Uterus (tissue), 4 donors: ENCODE data around the gene RAB3IL1. TPM values are rescaled to one million over a fixed set of nuclear protein-coding genes. Genes with fewer than 3 reads are reported as not detected.

Experiments
- DNase-seq, 2 donors: peaks; one replicate each; pipeline ENCODE4 v3.0.0-alpha.2; 2019 to 2020
- H3K27ac ChIP-seq, 2 donors: fragments of 200-600 bp; sonication (generic); 1 replicate in 1 of 2; 2 replicates in 1 of 2; pipeline ENCODE4 v1.5.1; 2016 to 2018
- H3K27me3 ChIP-seq, 2 donors: fragments of 200-600 bp; sonication (generic); one replicate each; pipeline ENCODE4 v1.5.1; 2018 to 2019; ENCODE audit warnings: control low read depth in 1 of 2
- H3K36me3 ChIP-seq, 2 donors: fragments of 200-600 bp; sonication (generic); one replicate each; pipeline ENCODE4 v1.5.1; 2019; ENCODE audit warnings: control low read depth in 1 of 2
- H3K4me1 ChIP-seq, 2 donors: fragments of 200-600 bp; sonication (generic); one replicate each; pipeline ENCODE4 v1.5.1; 2018 to 2019; ENCODE audit warnings: control low read depth in 1 of 2
- H3K4me3 ChIP-seq, 2 donors: fragments of 200-600 bp; sonication (generic); 1 replicate in 1 of 2; 2 replicates in 1 of 2; pipeline ENCODE4 v1.5.1; 2018 to 2019; ENCODE audit warnings: mild to moderate bottlenecking in 1 of 2
- H3K9me3 ChIP-seq, 2 donors: fragments of 200-600 bp; sonication (generic); one replicate each; pipeline ENCODE4 v1.5.1; 2019; ENCODE audit warnings: control low read depth in 1 of 2
- POLR2A ChIP-seq, 2 donors: fragments of 450-650 bp; IDR thresholded peaks; one replicate each; pipeline ENCODE4 v1.6.1; 2016; ENCODE audit warnings: antibody characterized with exemption in 2 of 2, mild to moderate bottlenecking in 1 of 2, moderate library complexity in 1 of 2
- intact Hi-C: fragments of 100-400 bp; cut with DNase I; formaldehyde crosslinking; loops from one replicate; pipeline ENCODE4 v1.15.1; 2023; ENCODE audit warnings: low total_unique reads
- total RNA-seq, 4 donors: library from RNA; depleted of rRNA in 3 of 4; stranded (reverse); fragments of >200 nt in 3 of 4; gene quantifications; one replicate each; pipeline versions ENCODE4 v1.1.0 to v1.2.4, GENCODE V29; 2014 to 2023
- TF ChIP-seq, protein P1 (sequence below), 4 experiments: fragments of 200-600 bp in 2 of 4; fragments of 450-650 bp in 2 of 4; sonication (generic) in 2 of 4; IDR thresholded peaks; one replicate each; pipeline ENCODE4 v1.5.1; 2016 to 2019; ENCODE audit warnings: antibody characterized with exemption in 4 of 4, mild to moderate bottlenecking in 2 of 4, moderate library complexity in 1 of 4
- donor health status: DM: yes; HTN: yes; CAD: no.

Gene RAB3IL1
- total RNA-seq, 4 donors from 2014 or later = 12.6 to 60.3 (median 26.8) TPM

DNA sequence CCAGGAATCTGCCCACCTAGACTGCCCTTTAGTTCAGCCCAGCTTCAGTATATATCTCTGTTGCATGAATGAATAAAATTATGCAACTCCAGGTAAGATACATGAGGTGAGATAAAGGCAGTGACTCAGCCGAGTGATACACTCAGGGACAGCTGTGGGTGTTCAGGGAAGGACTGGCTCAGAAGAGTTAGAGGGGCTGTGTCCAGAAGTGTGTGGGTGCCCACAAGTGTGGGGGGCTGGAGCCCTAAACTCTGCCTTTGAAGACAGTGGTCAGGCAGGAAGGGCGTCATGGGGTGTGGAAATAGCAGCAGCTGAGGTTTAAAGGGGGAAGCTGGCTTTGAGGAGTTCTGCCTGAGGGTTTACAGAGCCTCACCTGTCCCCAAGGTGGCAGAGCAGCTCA lies 41.7 kb upstream of the RAB3IL1 start:
- peaks cover 0 to 8% of the 10 kb centered on the region in 2 donors for H3K4me1 ChIP-seq
- H3K4me3 ChIP-seq = no peak overlapping the region
- DNase-seq = no peak
- intact Hi-C loops = loop anchor here (10.0 kb wide), 1 partner anchor 126 kb away; no protein-coding TSS in a partner anchor
- no peak overlapping the region for H3K27ac ChIP-seq
- H3K9me3 ChIP-seq = no peaks in the 10 kb centered on the region
- no peaks in the 10 kb centered on the region for H3K36me3 ChIP-seq
- H3K27me3 ChIP-seq = no peaks in the 10 kb centered on the region
- TF ChIP-seq, protein P1, sequence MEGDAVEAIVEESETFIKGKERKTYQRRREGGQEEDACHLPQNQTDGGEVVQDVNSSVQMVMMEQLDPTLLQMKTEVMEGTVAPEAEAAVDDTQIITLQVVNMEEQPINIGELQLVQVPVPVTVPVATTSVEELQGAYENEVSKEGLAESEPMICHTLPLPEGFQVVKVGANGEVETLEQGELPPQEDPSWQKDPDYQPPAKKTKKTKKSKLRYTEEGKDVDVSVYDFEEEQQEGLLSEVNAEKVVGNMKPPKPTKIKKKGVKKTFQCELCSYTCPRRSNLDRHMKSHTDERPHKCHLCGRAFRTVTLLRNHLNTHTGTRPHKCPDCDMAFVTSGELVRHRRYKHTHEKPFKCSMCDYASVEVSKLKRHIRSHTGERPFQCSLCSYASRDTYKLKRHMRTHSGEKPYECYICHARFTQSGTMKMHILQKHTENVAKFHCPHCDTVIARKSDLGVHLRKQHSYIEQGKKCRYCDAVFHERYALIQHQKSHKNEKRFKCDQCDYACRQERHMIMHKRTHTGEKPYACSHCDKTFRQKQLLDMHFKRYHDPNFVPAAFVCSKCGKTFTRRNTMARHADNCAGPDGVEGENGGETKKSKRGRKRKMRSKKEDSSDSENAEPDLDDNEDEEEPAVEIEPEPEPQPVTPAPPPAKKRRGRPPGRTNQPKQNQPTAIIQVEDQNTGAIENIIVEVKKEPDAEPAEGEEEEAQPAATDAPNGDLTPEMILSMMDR (IDR thresholded peaks at IDR 0.05) = no peak
- no peak for TF ChIP-seq POLR2A (IDR thresholded peaks at IDR 0.05)

- Histone ChIP-seq H3K27ac (no peak overlapping the region), H3K36me3 (no peaks in the 10 kb centered on the region), H3K4me3 (no peak overlapping the region), H3K9me3 (no peaks in the 10 kb centered on the region), H3K27me3 (no peaks in the 10 kb centered on the region), H3K4me1 (peaks cover 0 to 6% of the 10 kb centered on the region in 2 donors)
- TF ChIP-seq, protein P1 (IDR thresholded peaks at IDR 0.05) = no peak
- DNase-seq = no peak
- intact Hi-C loops = loop anchor here (10.0 kb wide), 1 partner anchor 126 kb away; no protein-coding TSS in a partner anchor
Measured at GRCh38 chr11:61958590-61958989, 41.2 kb upstream of the RAB3IL1 start.

- intact Hi-C loops = loop anchor here (10.0 kb wide), 1 partner anchor 128 kb away; no protein-coding TSS in a partner anchor
- H3K27ac ChIP-seq = peak overlapping the region in 1 of 2 donors; percentile 87
Measured at GRCh38 chr11:61957021-61957770, 39.8 kb upstream of the RAB3IL1 start.

GRCh38 chr11:61956191-61957020 lies 39.0 kb upstream of the RAB3IL1 start:
- TF ChIP-seq POLR2A (IDR thresholded peaks at IDR 0.05) = no peak
- TF ChIP-seq, protein P1 (IDR thresholded peaks at IDR 0.05) = no peak
- H3K36me3 ChIP-seq = no peaks in the 10 kb centered on the region
- H3K4me1 ChIP-seq = no peaks in the 10 kb centered on the region
- DNase-seq = peak; percentile 8 to 27
- peak overlapping the region; percentile 69 to 87 for H3K27ac ChIP-seq
- no peaks in the 10 kb centered on the region for H3K27me3 ChIP-seq
- no peak overlapping the region for H3K4me3 ChIP-seq
- H3K9me3 ChIP-seq = no peaks in the 10 kb centered on the region
- intact Hi-C loops = loop anchor here (10.0 kb wide), 1 partner anchor 128 kb away; no protein-coding TSS in a partner anchor

More at GRCh38 chr11:61957021-61957770, 39.8 kb upstream of the RAB3IL1 start:
- no peaks in the 10 kb centered on the region for H3K27me3 ChIP-seq
- no peaks in the 10 kb centered on the region for H3K36me3 ChIP-seq
- TF ChIP-seq, protein P1 (IDR thresholded peaks at IDR 0.05) = no peak
- TF ChIP-seq POLR2A (IDR thresholded peaks at IDR 0.05) = no peak
- no peaks in the 10 kb centered on the region for H3K9me3 ChIP-seq
- DNase-seq = peak in 1 of 2 donors; percentile 13
- no peaks in the 10 kb centered on the region for H3K4me1 ChIP-seq
- no peak overlapping the region for H3K4me3 ChIP-seq
